SK-N-SH (cell line): Measurements from ENCODE around the gene CEP95. TPM values are rescaled to one million over a fixed set of nuclear protein-coding genes. Genes with fewer than 3 reads are reported as not detected.

Source experiments
- CTCF ChIA-PET: fragments of 300-600, 350-600 bp; formaldehyde crosslinking; extraction: SDS; loops from one replicate; lab custom pipeline; 2021; lab: Yijun Ruan, JAX
- POLR2A ChIA-PET: fragments of 350-600 bp; sonication (Branson Sonifier 250); formaldehyde crosslinking; extraction: SDS; loops from one replicate; lab custom pipeline; 2020; ENCODE audit warnings: antibody characterized with exemption, inconsistent platforms; lab: Yijun Ruan, JAX
- DNase-seq: peaks from one replicate; pipeline ENCODE4 v3.0.0; 2012
- H2AFZ ChIP-seq: fragments of 200-600 bp; sonication (generic); 2 replicates; pipeline ENCODE4 v1.8.1; 2016; ENCODE audit warnings: antibody characterized with exemption, mild to moderate bottlenecking, low read depth
- H3F3A ChIP-seq: fragments of 200-600 bp; sonication (generic); replicated peaks from 2 replicates; pipeline ENCODE3; 2016; ENCODE audit warnings: antibody characterized with exemption, mild to moderate bottlenecking; ENCODE audit not compliant: insufficient read depth
- H3K27ac ChIP-seq, 2 experiments: fragments of 200-500 bp in 1 of 2; fragments of 200-600 bp in 1 of 2; sonication (Bioruptor generic) in 1 of 2; sonication (generic), shearing (Covaris generic) in 1 of 2; 2 replicates each; pipeline versions ENCODE4 v1.5.1 to v1.6.1; 2014 to 2016; ENCODE audit warnings: low read depth in 2 of 2, inconsistent platforms in 1 of 2, low read length in 1 of 2, mild to moderate bottlenecking in 1 of 2, mixed read lengths in 1 of 2
- H3K27me3 ChIP-seq: fragments of 200-600 bp; sonication (generic), shearing (Covaris generic); 2 replicates; pipeline ENCODE4 v1.6.1; 2016; ENCODE audit warnings: mixed run types; ENCODE audit not compliant: insufficient read depth
- H3K36me3 ChIP-seq, 2 experiments: fragments of 200-500 bp in 1 of 2; fragments of 200-600 bp in 1 of 2; sonication (Bioruptor generic) in 1 of 2; sonication (generic) in 1 of 2; replicated peaks in 1 of 2; 2 replicates each; pipeline versions ENCODE3 to v1.5.1; 2014 to 2016; ENCODE audit warnings: low read length in 1 of 2, mild to moderate bottlenecking in 1 of 2; ENCODE audit not compliant: insufficient read depth in 2 of 2, control insufficient read depth in 1 of 2
- H3K4me1 ChIP-seq, 2 experiments: fragments of 200-500 bp in 1 of 2; fragments of 200-600 bp in 1 of 2; sonication (Bioruptor generic) in 1 of 2; sonication (generic), shearing (Covaris generic) in 1 of 2; 2 replicates each; pipeline versions ENCODE4 v1.5.1 to v1.6.1; 2014 to 2016; ENCODE audit warnings: low read depth in 1 of 2, low read length in 1 of 2, mixed run types in 1 of 2; ENCODE audit not compliant: insufficient read depth in 2 of 2, control insufficient read depth in 1 of 2
- H3K4me2 ChIP-seq: fragments of 200-600 bp; sonication (generic), shearing (Covaris generic); 2 replicates; pipeline ENCODE4 v1.6.1; 2017; ENCODE audit warnings: mixed run types
- H3K4me3 ChIP-seq, 2 experiments: fragments of 200-500 bp in 1 of 2; fragments of 200-600 bp in 1 of 2; sonication (Bioruptor generic) in 1 of 2; sonication (generic), shearing (Covaris generic) in 1 of 2; 2 replicates each; pipeline versions ENCODE4 v1.5.1 to v1.8.1; 2014 to 2016; ENCODE audit warnings: low read depth in 2 of 2, inconsistent platforms in 1 of 2, low read length in 1 of 2, mild to moderate bottlenecking in 1 of 2, mixed read lengths in 1 of 2, moderate library complexity in 1 of 2
- H3K79me2 ChIP-seq: fragments of 200-600 bp; sonication (generic); 2 replicates; pipeline ENCODE4 v1.8.1; 2017; ENCODE audit warnings: mild to moderate bottlenecking; ENCODE audit not compliant: insufficient read depth
- H3K9ac ChIP-seq: fragments of 200-600 bp; sonication (generic); 2 replicates; pipeline ENCODE4 v1.6.1; 2017; ENCODE audit warnings: mixed run types
- H3K9me2 ChIP-seq: fragments of 200-600 bp; sonication (generic); 2 replicates; pipeline ENCODE4 v1.6.1; 2017; ENCODE audit warnings: mixed run types
- H3K9me3 ChIP-seq: fragments of 200-600 bp; sonication (generic); 2 replicates; pipeline ENCODE4 v1.6.1; 2017; ENCODE audit warnings: mixed run types, mild to moderate bottlenecking, moderate library complexity
- H4K20me1 ChIP-seq: fragments of 200-600 bp; sonication (generic); 2 replicates; pipeline ENCODE4 v1.6.1; 2017; ENCODE audit warnings: mild to moderate bottlenecking, mixed run types; ENCODE audit not compliant: insufficient read depth
- CHD2 ChIP-seq: fragments of 150-350 bp; IDR thresholded peaks from 2 replicates; pipeline ENCODE4 v1.6.1; 2018; ENCODE audit warnings: low read length; ENCODE audit not compliant: partially characterized antibody
- FOSL2 ChIP-seq: IDR thresholded peaks from 2 replicates; pipeline ENCODE4 v1.4.0; 2012; ENCODE audit warnings: low read depth, mild to moderate bottlenecking, moderate library complexity, borderline replicate concordance
- FOXM1 ChIP-seq: IDR thresholded peaks from 2 replicates; pipeline ENCODE4 v1.4.0; 2012; ENCODE audit warnings: low read depth, mild to moderate bottlenecking
- GATA2 ChIP-seq: sonication (generic); formaldehyde crosslinking; IDR thresholded peaks from 2 replicates; pipeline ENCODE4 v1.5.0; 2020; ENCODE audit warnings: mild to moderate bottlenecking, missing genetic modification reagents
- JUND ChIP-seq: IDR thresholded peaks from 2 replicates; pipeline ENCODE4 v1.4.0; 2012
- MEF2A ChIP-seq: IDR thresholded peaks from 2 replicates; pipeline ENCODE4 v1.4.0; 2012; ENCODE audit warnings: low read depth, borderline replicate concordance
- MXI1 ChIP-seq: IDR thresholded peaks from 2 replicates; pipeline ENCODE4 v1.6.1; 2012; ENCODE audit warnings: mild to moderate bottlenecking, low read depth, low read length, improper control_type of control experiment
- POLR2AphosphoS5 ChIP-seq: IDR thresholded peaks from 2 replicates; pipeline ENCODE4 v1.6.1; 2012; ENCODE audit warnings: low read depth, low read length
- RAD21 ChIP-seq: IDR thresholded peaks from 2 replicates; pipeline ENCODE4 v1.6.1; 2012; ENCODE audit warnings: mild to moderate bottlenecking, low read length
- RCOR1 ChIP-seq: fragments of 150-350 bp; IDR thresholded peaks from 2 replicates; pipeline ENCODE4 v1.6.1; 2017; ENCODE audit warnings: antibody characterized with exemption, low read length
- REST ChIP-seq: IDR thresholded peaks from 2 replicates; pipeline ENCODE4 v1.6.1; 2012; ENCODE audit warnings: mild to moderate bottlenecking, low read depth, low read length, moderate library complexity
- SIN3A ChIP-seq: IDR thresholded peaks from 2 replicates; pipeline ENCODE4 v1.6.1; 2012; ENCODE audit warnings: low read depth, mild to moderate bottlenecking, low read length, moderate library complexity, borderline replicate concordance
- SMC3 ChIP-seq: IDR thresholded peaks from 2 replicates; pipeline ENCODE4 v1.6.1; 2012; ENCODE audit warnings: low read depth, low read length, improper control_type of control experiment
- TEAD4 ChIP-seq: IDR thresholded peaks from 2 replicates; pipeline ENCODE4 v1.4.0; 2012; ENCODE audit warnings: mild to moderate bottlenecking, borderline replicate concordance; ENCODE audit not compliant: insufficient read depth
- USF1 ChIP-seq: IDR thresholded peaks from 2 replicates; pipeline ENCODE4 v1.4.0; 2012; ENCODE audit warnings: low read depth, borderline replicate concordance
- YY1 ChIP-seq: IDR thresholded peaks from 2 replicates; pipeline ENCODE4 v1.4.0; 2012; ENCODE audit warnings: low read depth, mild to moderate bottlenecking
- WGBS: methylation state at CpG from one replicate; pipeline ENCODE4 v1.1.6; 2017; ENCODE audit warnings: low lambda C conversion rate; 5-methylcytosine and 5-hydroxymethylcytosine counted together
- polyA plus RNA-seq, 3 experiments: library from polyadenylated mRNA; depleted of rRNA; stranded (reverse); fragments of >200 nt; gene quantifications; 2 replicates each; pipeline ENCODE4 v1.2.3, GENCODE V29; 2012

CEP95 gene
- polyA plus RNA-seq, 1 of the 3 experiments (the other 2 are of a cell fraction), result 30.8 TPM

GRCh38 chr17:64529221-64529620 is 22.4 kb downstream of the CEP95 start:
- H3K4me1 ChIP-seq, result no peaks in the 10 kb centered on the region
- H3K79me2 ChIP-seq, result no peaks in the 10 kb centered on the region
- no peaks in the 10 kb centered on the region for H3K9me2 ChIP-seq
- CTCF ChIA-PET, result interaction anchor here (0.9 to 1.7 kb wide), 4 partner anchors 10 to 49 kb away, joined by 3 to 6 read pairs (median 4); no protein-coding TSS in a partner anchor
- 98% methylated on average over 5 of the region's 5 CpGs for WGBS
- peaks cover 88 to 96% of the 10 kb centered on the region in 2 experiments for H3K36me3 ChIP-seq
- TF ChIP-seq GATA2 (CRISPR knock-in tag) (no peak), YY1 (no peak), CHD2 (no peak), POLR2AphosphoS5 (0 out of 2 replicates have a peak, but pooled peaks have one; percentile 36), RAD21 (no peak), MXI1 (no peak), REST (no peak), SMC3 (no peak)
- H3F3A ChIP-seq, result peaks cover 83% of the 10 kb centered on the region
- H3K4me2 ChIP-seq, result no peak overlapping the region
- no peaks in the 10 kb centered on the region for H3K9me3 ChIP-seq
- no peak for DNase-seq
- no peak overlapping the region for H3K9ac ChIP-seq
- no peaks in the 10 kb centered on the region for H3K27me3 ChIP-seq
- H3K27ac ChIP-seq, result no peak overlapping the region
- no peak overlapping the region for H2AFZ ChIP-seq
- H3K4me3 ChIP-seq, result no peak overlapping the region
- H4K20me1 ChIP-seq, result no peaks in the 10 kb centered on the region
- POLR2A ChIA-PET, result interaction anchor here (2.2 kb wide), 1 partner anchor 23 kb away, joined by 7 read pairs; the partner anchor contains the start of genes CEP95 and DDX5

- H3K9me2 ChIP-seq, result no peaks in the 10 kb centered on the region
- no peaks in the 10 kb centered on the region for H3K4me1 ChIP-seq
- no peak overlapping the region for H2AFZ ChIP-seq
- H3K4me2 ChIP-seq, result no peak overlapping the region
- H3K4me3 ChIP-seq, result no peak overlapping the region
- CTCF ChIA-PET, result interaction anchor here (1.0 to 2.7 kb wide), 4 partner anchors 12 to 113 kb away, joined by 3 to 13 read pairs (median 5); partner anchors contain the start of gene CEP95
- H3K36me3 ChIP-seq, result peaks cover 91 to 98% of the 10 kb centered on the region in 2 experiments
- no peak for DNase-seq
- no peaks in the 10 kb centered on the region for H4K20me1 ChIP-seq
- no peak overlapping the region for H3K9ac ChIP-seq
- WGBS, result 90% methylated on average over 5 of the region's 5 CpGs
- no peaks in the 10 kb centered on the region for H3K79me2 ChIP-seq
- POLR2A ChIA-PET, result no interaction called here
- H3K27ac ChIP-seq, result peak overlapping the region in 1 of 2 experiments; percentile 17; a peak in 1 of 4 replicates
- H3K27me3 ChIP-seq, result no peaks in the 10 kb centered on the region
- H3K9me3 ChIP-seq, result no peaks in the 10 kb centered on the region
- TF ChIP-seq REST (no peak), MEF2A (no peak), FOXM1 (no peak), SIN3A (no peak), RCOR1 (no peak), FOSL2 (no peak), POLR2AphosphoS5 (no peak; the same call in 1 of the 2 replicates), CHD2 (no peak), JUND (no peak), USF1 (no peak), TEAD4 (no peak)
- peaks cover 93% of the 10 kb centered on the region for H3F3A ChIP-seq
Measured at GRCh38 chr17:64531955-64532371, 25.2 kb downstream of the CEP95 start.
